Panc1 (cell line): ENCODE measurements around the gene AOC1. TPM values are rescaled to one million over a fixed set of nuclear protein-coding genes. Genes with fewer than 3 reads are reported as not detected.
"Not testable (repeated sequence)": the region's sequence is repeated elsewhere in the genome, so short reads cannot be mapped to it uniquely, and the experiment has no call there.

Experiments
- ATAC-seq: fragments of 200-7000 bp; cut with Tn5 transposase; 2 replicates; pipeline ENCODE4 v1.9.1; 2020; ENCODE audit warnings: mild to moderate bottlenecking, moderate library complexity
- BruUV-seq: library from RNA; stranded (reverse); fragments of 400-500 nt; replicated peaks from 2 replicates; lab custom pipeline; 2021; lab: Mats Ljungman, UMichigan
- CTCF ChIA-PET: fragments of 300-600 bp; sonication (Branson Sonifier 250); formaldehyde crosslinking; loops from one replicate; lab custom pipeline; 2022; ENCODE audit warnings: antibody characterized with exemption; lab: Charles Lee
- POLR2A ChIA-PET: fragments of 300-600 bp; sonication (Branson Sonifier 250); formaldehyde crosslinking; loops from one replicate; lab custom pipeline; 2022; ENCODE audit warnings: antibody characterized with exemption; lab: Charles Lee
- DNase-seq: peaks from one replicate; pipeline ENCODE4 v3.0.0-alpha.2; 2010; ENCODE audit warnings: low read depth, low spot score
- H3K27ac ChIP-seq: 2 replicates; pipeline ENCODE4 v1.5.1; 2011; ENCODE audit warnings: mild to moderate bottlenecking, low read length, inconsistent platforms
- H3K27me3 ChIP-seq: fragments of 200-500 bp; sonication (Bioruptor generic); 2 replicates; pipeline ENCODE4 v1.6.0; 2014; ENCODE audit warnings: low read length, inconsistent platforms; ENCODE audit not compliant: control insufficient read depth, insufficient read depth
- H3K36me3 ChIP-seq: fragments of 200-500 bp; sonication (Bioruptor generic); 2 replicates; pipeline ENCODE4 v1.5.1; 2014; ENCODE audit warnings: inconsistent platforms, mild to moderate bottlenecking, low read length, moderate library complexity; ENCODE audit not compliant: control insufficient read depth, insufficient read depth
- H3K4me1 ChIP-seq: 2 replicates; pipeline ENCODE4 v1.5.1; 2011; ENCODE audit warnings: inconsistent platforms, mild to moderate bottlenecking, low read length, moderate library complexity; ENCODE audit not compliant: control insufficient read depth, insufficient read depth
- H3K4me3 ChIP-seq, 2 experiments: 2 replicates each; pipeline ENCODE4 v1.5.1; 2011 to 2012; ENCODE audit warnings: low read depth in 2 of 2, low read length in 2 of 2, mild to moderate bottlenecking in 2 of 2, inconsistent platforms in 1 of 2, moderate library complexity in 1 of 2
- H3K9me3 ChIP-seq: fragments of 200-500 bp; sonication (Bioruptor generic); 2 replicates; pipeline ENCODE4 v1.5.1; 2014; ENCODE audit warnings: low read depth, mild to moderate bottlenecking, inconsistent platforms, low read length, moderate library complexity; ENCODE audit not compliant: control insufficient read depth, insufficient read depth
- CTCF ChIP-seq: fragments of 450-650 bp; IDR thresholded peaks from 2 replicates; pipeline ENCODE4 v1.5.1; 2017; ENCODE audit warnings: mild to moderate bottlenecking
- POLR2AphosphoS5 ChIP-seq: IDR thresholded peaks from 2 replicates; pipeline ENCODE4 v1.6.1; 2012; ENCODE audit warnings: mild to moderate bottlenecking, low read depth, low read length, moderate library complexity
- REST ChIP-seq, 2 experiments: IDR thresholded peaks; 2 replicates each; pipeline ENCODE4 v1.6.1; 2011 to 2012; ENCODE audit warnings: low read depth in 2 of 2, control low read depth in 1 of 2, low read length in 1 of 2, mild to moderate bottlenecking in 1 of 2, moderate library complexity in 1 of 2; ENCODE audit not compliant: insufficient read depth in 1 of 2
- SIN3A ChIP-seq: IDR thresholded peaks from 2 replicates; pipeline ENCODE4 v1.6.1; 2012; ENCODE audit warnings: low read depth, mild to moderate bottlenecking, low read length, moderate library complexity, borderline replicate concordance; ENCODE audit not compliant: insufficient read depth
- TCF7L2 ChIP-seq: IDR thresholded peaks from 2 replicates; pipeline ENCODE4 v1.6.1; 2011; ENCODE audit warnings: mild to moderate bottlenecking, low read depth, low read length, inconsistent platforms
- in situ Hi-C: cut with HindIII; loops from 2 replicates; pipeline ENCODE4 v1.10.0; 2016; ENCODE audit warnings: low sequenced_read_pairs, low pct_unique_long_range_greater_than_20kb
- intact Hi-C: fragments of 100-400 bp; cut with micrococcal nuclease; formaldehyde crosslinking; loops from one replicate; pipeline ENCODE4 v1.10.0; 2022; ENCODE audit not compliant: unreplicated experiment
- total RNA-seq: library from RNA; stranded (reverse); gene quantifications from one replicate; pipeline ENCODE4 v1.2.1, GENCODE V29; 2021; ENCODE audit not compliant: unreplicated experiment

AOC1 gene
- total RNA-seq, 1 experiment from 2014 or later = 0.15 TPM

GRCh38 chr7:150909200-150909995 is 57.1 kb downstream of the AOC1 start:
- ChIA-PET CTCF (no interaction called here), POLR2A (no interaction called here)
- no peak for TF ChIP-seq TCF7L2
- TF ChIP-seq POLR2AphosphoS5 = no peak
- no peak for TF ChIP-seq SIN3A
- TF ChIP-seq CTCF = no peak
- no peak for TF ChIP-seq REST (IDR thresholded peaks at IDR 0.05; ENCODE audit: insufficient read depth in 1 of 2, low read depth in 2 of 2, low read length in 1 of 2)
- Histone ChIP-seq H3K36me3 (no peaks in the 10 kb centered on the region), H3K27me3 (0 out of 2 replicates have a peak, but pooled peaks cover 5% of the 10 kb centered on the region), H3K4me3 (no peak overlapping the region), H3K4me1 (no peaks in the 10 kb centered on the region), H3K9me3 (no peaks in the 10 kb centered on the region), H3K27ac (no peak overlapping the region)
- intact Hi-C loops = no loop called here
- ATAC-seq (no peak), DNase-seq (no peak)
- in situ Hi-C loops = no loop called here
- BruUV-seq = no TSS peak

GRCh38 chr7:150910305-150910995 is 58.1 kb downstream of the AOC1 start:
- BruUV-seq, in situ Hi-C loops, H3K4me3 ChIP-seq, H3K36me3 ChIP-seq, DNase-seq, H3K9me3 ChIP-seq, H3K27ac ChIP-seq, H3K27me3 ChIP-seq, H3K4me1 ChIP-seq, intact Hi-C loops: not testable (repeated sequence)
- CTCF ChIA-PET = interaction anchor here (0.7 kb wide), 1 partner anchor 113 kb away, joined by 3 read pairs; no protein-coding TSS in a partner anchor
- peak; percentile 45; the same call in 1 of the 2 replicates for ATAC-seq
- POLR2A ChIA-PET = interaction anchor here (0.6 kb wide), 1 partner anchor 410 kb away, joined by 4 read pairs; no protein-coding TSS in a partner anchor
